ENCODE measurements around the gene SH3BP1. TPM values are rescaled to one million over a fixed set of nuclear protein-coding genes. Genes with fewer than 3 reads are reported as not detected.
"Not testable (repeated sequence)": the region's sequence is repeated elsewhere in the genome, so short reads cannot be mapped to it uniquely, and the experiment has no call there.

SH3BP1 gene
- total RNA-seq, 1 donor from 2014 or later = 10.4 TPM

GRCh38 chr22:37690407-37690806 lies 50.9 kb downstream of the SH3BP1 start:
- TF ChIP-seq, protein P1, sequence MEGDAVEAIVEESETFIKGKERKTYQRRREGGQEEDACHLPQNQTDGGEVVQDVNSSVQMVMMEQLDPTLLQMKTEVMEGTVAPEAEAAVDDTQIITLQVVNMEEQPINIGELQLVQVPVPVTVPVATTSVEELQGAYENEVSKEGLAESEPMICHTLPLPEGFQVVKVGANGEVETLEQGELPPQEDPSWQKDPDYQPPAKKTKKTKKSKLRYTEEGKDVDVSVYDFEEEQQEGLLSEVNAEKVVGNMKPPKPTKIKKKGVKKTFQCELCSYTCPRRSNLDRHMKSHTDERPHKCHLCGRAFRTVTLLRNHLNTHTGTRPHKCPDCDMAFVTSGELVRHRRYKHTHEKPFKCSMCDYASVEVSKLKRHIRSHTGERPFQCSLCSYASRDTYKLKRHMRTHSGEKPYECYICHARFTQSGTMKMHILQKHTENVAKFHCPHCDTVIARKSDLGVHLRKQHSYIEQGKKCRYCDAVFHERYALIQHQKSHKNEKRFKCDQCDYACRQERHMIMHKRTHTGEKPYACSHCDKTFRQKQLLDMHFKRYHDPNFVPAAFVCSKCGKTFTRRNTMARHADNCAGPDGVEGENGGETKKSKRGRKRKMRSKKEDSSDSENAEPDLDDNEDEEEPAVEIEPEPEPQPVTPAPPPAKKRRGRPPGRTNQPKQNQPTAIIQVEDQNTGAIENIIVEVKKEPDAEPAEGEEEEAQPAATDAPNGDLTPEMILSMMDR (IDR thresholded peaks at IDR 0.05; ENCODE audit: insufficient read depth, low read length, poor library complexity, severe bottlenecking) = no peak
- Histone ChIP-seq H3K4me3 (ENCODE audit: low read depth, low read length) (no peak overlapping the region), H3K36me3 (ENCODE audit: control insufficient read depth, insufficient read depth, low read length) (no peaks in the 10 kb centered on the region), H3K27me3 (ENCODE audit: control insufficient read depth, insufficient read depth, low read length) (no peaks in the 10 kb centered on the region)
- no peak for DNase-seq (ENCODE audit: low read depth)

GRCh38 chr22:37690901-37691504 lies 51.5 kb downstream of the SH3BP1 start:
- no peak for DNase-seq (ENCODE audit: low read depth)
- Histone ChIP-seq H3K4me3 (ENCODE audit: low read depth, low read length) (no peak overlapping the region), H3K27me3 (ENCODE audit: control insufficient read depth, insufficient read depth, low read length) (no peaks in the 10 kb centered on the region), H3K36me3 (ENCODE audit: control insufficient read depth, insufficient read depth, low read length) (no peaks in the 10 kb centered on the region)
- TF ChIP-seq, protein P1 (IDR thresholded peaks at IDR 0.05; ENCODE audit: insufficient read depth, low read length, poor library complexity, severe bottlenecking) = no peak

DNA sequence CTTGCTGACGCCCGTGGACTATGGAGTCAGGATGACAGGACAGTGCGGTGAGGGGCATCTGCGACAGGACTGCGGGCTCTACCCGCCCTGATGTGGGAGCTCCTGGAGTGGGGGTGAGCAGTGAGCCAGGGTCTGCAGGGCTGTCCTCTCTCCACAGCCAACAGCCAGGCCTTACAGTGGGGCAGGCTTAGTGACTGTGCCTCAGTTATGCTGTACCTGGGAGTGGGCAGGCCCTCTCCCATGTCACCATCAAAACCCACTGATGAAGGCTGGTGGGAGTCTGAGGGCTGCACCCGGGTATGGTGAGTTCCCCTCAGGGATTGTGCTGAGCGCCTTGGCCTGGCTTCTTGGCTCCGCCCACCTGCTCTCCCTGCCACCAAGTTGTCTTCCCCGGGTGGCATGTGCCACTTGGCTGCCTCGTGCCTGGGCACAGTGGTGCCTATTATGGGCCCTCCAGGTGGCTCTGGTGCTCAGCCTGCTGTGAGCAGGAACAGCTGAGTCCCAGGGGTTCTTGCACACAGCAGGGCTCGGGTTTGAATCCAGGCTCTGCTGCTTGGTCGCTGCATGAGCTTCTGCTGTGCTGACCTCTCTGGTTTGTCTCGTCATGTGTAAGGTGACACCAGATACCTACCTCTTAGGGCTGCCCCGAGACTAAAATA lies 53.3 kb downstream of the SH3BP1 start:
- no peaks in the 10 kb centered on the region for H3K36me3 ChIP-seq (ENCODE audit: control insufficient read depth, insufficient read depth, low read length)
- TF ChIP-seq, protein P1 (IDR thresholded peaks at IDR 0.05; ENCODE audit: insufficient read depth, low read length, poor library complexity, severe bottlenecking) = no peak
- no peaks in the 10 kb centered on the region for H3K27me3 ChIP-seq (ENCODE audit: control insufficient read depth, insufficient read depth, low read length)
- no peak for DNase-seq (ENCODE audit: low read depth)
- H3K4me3 ChIP-seq (ENCODE audit: low read depth, low read length) = no peak overlapping the region

- H3K4me3 ChIP-seq (ENCODE audit: low read depth, low read length); DNase-seq (ENCODE audit: low read depth); H3K27me3 ChIP-seq (ENCODE audit: control insufficient read depth, insufficient read depth, low read length); H3K36me3 ChIP-seq (ENCODE audit: control insufficient read depth, insufficient read depth, low read length): not testable (repeated sequence)
Measured at GRCh38 chr22:37694131-37694530, 54.7 kb downstream of the SH3BP1 start.

DNA sequence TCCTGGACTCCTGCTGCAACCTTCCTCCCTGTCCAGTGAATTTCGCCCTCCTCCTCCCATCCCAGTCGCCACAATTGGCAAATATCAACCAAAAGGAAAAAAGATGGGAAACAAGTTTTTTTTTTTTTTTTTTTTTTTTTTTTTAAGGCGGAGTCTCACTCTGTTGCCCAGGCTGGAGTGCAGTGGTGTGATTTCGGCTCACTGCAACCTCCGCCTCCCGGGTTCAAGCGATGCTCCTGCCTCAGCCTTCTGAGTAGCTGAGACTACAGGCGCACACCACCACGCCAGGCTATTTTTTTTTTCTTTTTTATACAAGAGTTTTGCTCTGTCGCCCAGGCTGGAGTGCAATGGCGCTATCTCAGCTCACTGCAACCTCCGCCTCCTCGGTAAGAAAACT lies 56.8 kb downstream of the SH3BP1 start:
- not testable (repeated sequence) for H3K27me3 ChIP-seq (ENCODE audit: control insufficient read depth, insufficient read depth, low read length); H3K36me3 ChIP-seq (ENCODE audit: control insufficient read depth, insufficient read depth, low read length); DNase-seq (ENCODE audit: low read depth); H3K4me3 ChIP-seq (ENCODE audit: low read depth, low read length)

- TF ChIP-seq, protein P1 (IDR thresholded peaks at IDR 0.05; ENCODE audit: insufficient read depth, low read length, poor library complexity, severe bottlenecking) = peak; percentile 71
- DNase-seq (ENCODE audit: low read depth) = peak; percentile 94
- H3K4me3 ChIP-seq (ENCODE audit: low read depth, low read length) = peak within 1 kb of the TSS; percentile 30
- H3K27me3 ChIP-seq (ENCODE audit: control insufficient read depth, insufficient read depth, low read length) = no peaks in the 10 kb centered on the region
- H3K36me3 ChIP-seq (ENCODE audit: control insufficient read depth, insufficient read depth, low read length) = no peaks in the 10 kb centered on the region
Measured at GRCh38 chr22:37696657-37697537, 57.4 kb downstream of the SH3BP1 start, which contains the start of gene TRIOBP. Gene TRIOBP (plus strand): TSS chr22:37697048. CDS start chr22:37701366, 4,318 bp downstream.

Data from kidney epithelial cell (primary cell).